NCI-H1930 (cell line): ENCODE data around the gene AMIGO3.
"Not testable (repeated sequence)": the region's sequence is repeated elsewhere in the genome, so short reads cannot be mapped to it uniquely, and the experiment has no call there.

ENCODE experiments used
- DNase-seq, 2 experiments: peaks; one replicate each; lab custom pipeline; 2025; lab: John Stamatoyannopoulos, UW

AMIGO3 gene

GRCh38 chr3:49719214-49719884, at the start of gene AMIGO3:
AMIGO3 (minus strand) TSS chr3:49719684; CDS start chr3:49719465, 219 bp downstream.
- peak; percentile 82 to 84 for DNase-seq

GRCh38 chr3:49763981-49764380, 44.5 kb upstream of the AMIGO3 start:
- DNase-seq = no peak

- no peak for DNase-seq
These were observed 42.2 kb upstream of the AMIGO3 start for GRCh38 chr3:49761661-49762060.

GRCh38 chr3:49759226-49759625, 39.7 kb upstream of the AMIGO3 start:
- DNase-seq = no peak

- DNase-seq = no peak
These were observed 37.7 kb upstream of the AMIGO3 start for GRCh38 chr3:49757197-49757596.

GRCh38 chr3:49756036-49756435, 36.6 kb upstream of the AMIGO3 start:
- no peak for DNase-seq

- no peak for DNase-seq
These were observed 35.1 kb upstream of the AMIGO3 start for GRCh38 chr3:49754536-49754935.

GRCh38 chr3:49751501-49751900, 32.0 kb upstream of the AMIGO3 start:
- DNase-seq = no peak

- no peak for DNase-seq
These were observed 30.6 kb upstream of the AMIGO3 start for GRCh38 chr3:49750056-49750455.

- not testable (repeated sequence) for DNase-seq
These were observed 29.4 kb upstream of the AMIGO3 start for GRCh38 chr3:49748874-49749273.

- no peak for DNase-seq
These were observed 28.5 kb upstream of the AMIGO3 start for GRCh38 chr3:49747792-49748480.

GRCh38 chr3:49745986-49746385, 26.5 kb upstream of the AMIGO3 start:
- DNase-seq = no peak

GRCh38 chr3:49740427-49740826, 20.9 kb upstream of the AMIGO3 start:
- no peak for DNase-seq

- DNase-seq = no peak
These were observed 18.7 kb upstream of the AMIGO3 start for GRCh38 chr3:49738067-49738713.

GRCh38 chr3:49734752-49735151, 15.3 kb upstream of the AMIGO3 start:
- no peak for DNase-seq

GRCh38 chr3:49733551-49733950, 14.1 kb upstream of the AMIGO3 start:
- DNase-seq = no peak

GRCh38 chr3:49732597-49732996, 13.1 kb upstream of the AMIGO3 start:
- DNase-seq = no peak

GRCh38 chr3:49729966-49730609, 10.6 kb upstream of the AMIGO3 start:
- no peak for DNase-seq

- DNase-seq = no peak
These were observed 8.5 kb upstream of the AMIGO3 start for GRCh38 chr3:49727924-49728361.

- DNase-seq = no peak
These were observed 7.9 kb upstream of the AMIGO3 start for GRCh38 chr3:49727154-49727923.

- no peak for DNase-seq
These were observed 6.6 kb upstream of the AMIGO3 start for GRCh38 chr3:49725906-49726681.
